Epithelial cell of esophagus (primary cell): ENCODE data around the gene CNTNAP2.

Experiments
- DNase-seq: peaks from one replicate; pipeline ENCODE4 v3.0.0; 2010; ENCODE audit warnings: low read depth
- H3K4me3 ChIP-seq: 2 replicates; pipeline ENCODE4 v1.5.1; 2011; ENCODE audit warnings: mild to moderate bottlenecking, low read length, control low read depth
- TF ChIP-seq, protein P1 (sequence below): IDR thresholded peaks from 2 replicates; pipeline ENCODE4 v1.5.1; 2011; ENCODE audit warnings: low read depth, mild to moderate bottlenecking, low read length, control low read depth, inconsistent platforms; ENCODE audit not compliant: insufficient read depth; ENCODE audit errors: missing control alignments

The CNTNAP2 gene

DNA sequence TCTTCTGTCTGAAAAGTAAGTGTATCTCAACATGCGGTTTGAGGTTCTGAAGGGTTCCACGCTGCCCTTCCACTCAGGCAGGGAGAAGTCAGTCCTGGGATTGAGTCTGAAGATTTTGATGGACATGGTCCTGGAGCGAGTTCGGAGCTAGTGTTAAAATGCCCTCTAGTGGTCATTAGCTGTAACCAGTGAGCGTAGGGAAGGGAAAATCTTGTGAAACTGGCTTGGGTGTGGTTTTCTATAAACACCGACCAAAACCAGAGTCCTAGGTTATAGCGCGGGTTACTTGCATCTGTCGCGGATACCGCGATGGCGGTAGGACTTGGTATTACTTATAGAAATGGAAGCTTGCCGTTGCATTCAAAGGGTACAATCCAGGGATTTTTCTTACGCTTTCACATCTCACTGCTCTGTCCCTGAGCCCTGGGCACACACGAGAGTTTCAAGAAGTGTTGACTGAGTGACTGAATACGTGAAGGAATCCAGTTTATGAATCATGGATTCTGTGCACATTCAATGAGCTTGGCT lies 2125.8 kb downstream of the CNTNAP2 start:
- peak overlapping the region; percentile 1 for H3K4me3 ChIP-seq
- peak; percentile 76 for DNase-seq
- TF ChIP-seq, protein P1, sequence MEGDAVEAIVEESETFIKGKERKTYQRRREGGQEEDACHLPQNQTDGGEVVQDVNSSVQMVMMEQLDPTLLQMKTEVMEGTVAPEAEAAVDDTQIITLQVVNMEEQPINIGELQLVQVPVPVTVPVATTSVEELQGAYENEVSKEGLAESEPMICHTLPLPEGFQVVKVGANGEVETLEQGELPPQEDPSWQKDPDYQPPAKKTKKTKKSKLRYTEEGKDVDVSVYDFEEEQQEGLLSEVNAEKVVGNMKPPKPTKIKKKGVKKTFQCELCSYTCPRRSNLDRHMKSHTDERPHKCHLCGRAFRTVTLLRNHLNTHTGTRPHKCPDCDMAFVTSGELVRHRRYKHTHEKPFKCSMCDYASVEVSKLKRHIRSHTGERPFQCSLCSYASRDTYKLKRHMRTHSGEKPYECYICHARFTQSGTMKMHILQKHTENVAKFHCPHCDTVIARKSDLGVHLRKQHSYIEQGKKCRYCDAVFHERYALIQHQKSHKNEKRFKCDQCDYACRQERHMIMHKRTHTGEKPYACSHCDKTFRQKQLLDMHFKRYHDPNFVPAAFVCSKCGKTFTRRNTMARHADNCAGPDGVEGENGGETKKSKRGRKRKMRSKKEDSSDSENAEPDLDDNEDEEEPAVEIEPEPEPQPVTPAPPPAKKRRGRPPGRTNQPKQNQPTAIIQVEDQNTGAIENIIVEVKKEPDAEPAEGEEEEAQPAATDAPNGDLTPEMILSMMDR: peak; percentile 84

DNA sequence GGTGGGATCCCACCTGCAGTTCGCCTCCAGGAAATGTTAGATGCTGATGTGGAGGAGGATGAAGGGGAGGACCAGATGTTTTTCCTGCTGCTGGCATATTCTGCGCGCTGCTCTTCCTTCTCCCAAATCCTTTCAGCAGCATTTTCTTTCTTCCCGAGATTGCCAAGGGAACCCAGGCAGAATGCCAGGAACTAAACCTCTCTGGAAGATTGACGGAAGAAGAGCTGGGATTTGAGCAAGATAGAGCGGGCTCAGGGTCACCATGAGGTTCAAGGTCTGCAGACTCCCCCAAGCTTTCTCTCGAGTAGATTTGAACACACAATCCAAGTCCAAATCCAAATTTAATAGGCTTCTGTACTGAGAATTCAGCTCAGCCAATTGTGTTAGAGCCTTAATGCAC lies 2128.8 kb downstream of the CNTNAP2 start:
- TF ChIP-seq, protein P1: no peak
- no peak overlapping the region for H3K4me3 ChIP-seq
- DNase-seq: no peak

DNA sequence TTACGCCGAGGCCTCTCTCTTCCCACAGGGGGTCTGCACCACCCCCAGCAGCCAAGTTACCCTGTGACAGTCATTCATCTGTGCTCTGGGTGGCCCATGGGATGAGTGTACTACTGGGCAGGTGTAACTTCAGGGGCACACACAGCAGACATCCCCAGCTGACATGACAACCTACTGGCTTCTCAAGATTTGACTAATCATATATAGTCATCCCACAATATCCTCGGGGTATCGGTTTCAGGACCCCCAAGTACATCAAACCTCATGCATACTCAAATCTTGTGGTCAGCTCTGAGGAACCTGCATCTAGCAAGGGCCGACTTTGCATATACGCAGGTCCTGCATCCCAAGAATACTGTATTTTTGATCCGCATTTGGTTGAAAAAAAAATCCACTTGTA lies 2137.0 kb downstream of the CNTNAP2 start:
- no peak for DNase-seq
- H3K4me3 ChIP-seq: no peak overlapping the region
- TF ChIP-seq, protein P1: no peak

DNA sequence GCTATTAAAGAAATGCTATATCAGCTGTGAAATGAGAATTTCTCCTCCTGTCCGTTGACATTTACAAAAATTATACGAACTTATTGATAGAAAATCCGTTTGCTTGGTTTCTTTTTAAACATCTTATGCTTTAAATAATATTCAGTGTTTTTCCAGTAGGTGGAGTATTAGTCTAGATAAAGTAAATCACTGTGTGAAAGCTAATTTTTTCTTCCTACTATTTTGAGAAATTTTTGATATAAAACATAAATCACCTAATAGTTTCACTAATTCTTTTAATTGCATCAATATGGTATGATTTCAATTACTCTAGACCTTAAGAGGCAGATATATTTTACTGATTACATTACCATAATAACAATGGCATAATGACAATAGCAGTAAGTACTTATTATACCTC lies 2138.7 kb downstream of the CNTNAP2 start:
- TF ChIP-seq, protein P1: no peak
- DNase-seq: no peak
- H3K4me3 ChIP-seq: no peak overlapping the region

DNA sequence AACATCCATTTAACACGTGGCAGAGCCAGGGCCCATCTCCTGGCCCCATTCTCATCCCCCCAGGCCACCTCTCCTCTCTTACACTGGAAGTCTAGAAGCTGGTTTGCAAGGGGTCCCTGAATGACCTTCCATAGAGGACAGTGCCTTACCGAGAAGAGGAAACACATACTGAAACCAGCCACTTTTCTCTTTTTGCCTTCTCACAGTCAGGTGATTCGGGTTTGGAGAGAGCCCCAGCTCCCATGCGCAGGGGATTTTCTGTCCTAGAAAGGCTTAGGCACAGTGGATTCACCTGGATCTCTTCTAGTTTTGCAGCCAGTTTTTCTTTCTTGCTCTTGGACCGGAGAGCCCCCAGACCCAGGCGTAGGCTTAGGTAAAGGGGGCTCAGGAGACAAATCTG lies 2139.8 kb downstream of the CNTNAP2 start:
- no peak for DNase-seq
- H3K4me3 ChIP-seq: no peak overlapping the region
- TF ChIP-seq, protein P1: no peak

DNA sequence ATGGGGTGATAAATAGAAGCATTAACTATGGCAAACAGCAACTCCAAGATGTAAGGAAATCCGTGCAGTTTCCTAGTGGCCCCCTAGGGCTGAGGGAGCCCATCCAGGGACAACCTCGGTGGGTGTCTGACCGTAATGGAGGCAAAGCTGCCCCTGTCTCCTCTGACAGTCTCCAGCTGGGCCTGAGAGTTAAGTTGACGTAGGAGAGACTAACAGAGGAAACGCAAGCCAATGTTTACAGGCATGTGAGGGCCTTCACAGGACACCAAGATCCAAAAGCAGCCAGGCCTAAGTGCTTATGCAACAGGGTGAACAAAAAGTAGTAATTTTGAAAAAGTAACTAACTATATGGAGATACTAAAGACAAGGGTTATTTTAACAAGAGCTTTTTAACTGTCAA lies 2144.0 kb downstream of the CNTNAP2 start:
- no peak for DNase-seq
- no peak overlapping the region for H3K4me3 ChIP-seq
- TF ChIP-seq, protein P1: no peak

DNA sequence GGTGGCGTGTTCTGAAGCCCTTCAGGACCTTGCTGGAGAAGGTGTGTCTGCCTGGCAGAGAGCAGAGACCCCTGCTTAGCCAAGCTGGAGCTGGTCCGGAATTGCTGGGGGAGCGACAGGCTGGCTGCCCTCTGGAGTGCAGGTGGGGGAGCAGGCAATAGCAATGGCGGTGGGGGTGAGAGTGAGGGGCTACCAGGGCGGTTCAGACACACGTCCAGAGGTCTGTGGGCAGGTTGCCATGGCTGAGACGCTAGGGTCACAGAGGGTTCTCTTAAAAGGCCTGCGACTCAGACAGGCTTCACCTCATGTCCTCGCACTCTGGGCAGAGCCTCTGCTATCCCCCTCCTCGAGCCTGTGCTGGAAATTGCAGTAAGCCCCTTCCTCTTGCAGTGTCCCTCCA lies 2144.9 kb downstream of the CNTNAP2 start:
- TF ChIP-seq, protein P1: no peak
- no peak overlapping the region for H3K4me3 ChIP-seq
- no peak for DNase-seq
